ENCODE results near the gene SLC47A1.

DNA sequence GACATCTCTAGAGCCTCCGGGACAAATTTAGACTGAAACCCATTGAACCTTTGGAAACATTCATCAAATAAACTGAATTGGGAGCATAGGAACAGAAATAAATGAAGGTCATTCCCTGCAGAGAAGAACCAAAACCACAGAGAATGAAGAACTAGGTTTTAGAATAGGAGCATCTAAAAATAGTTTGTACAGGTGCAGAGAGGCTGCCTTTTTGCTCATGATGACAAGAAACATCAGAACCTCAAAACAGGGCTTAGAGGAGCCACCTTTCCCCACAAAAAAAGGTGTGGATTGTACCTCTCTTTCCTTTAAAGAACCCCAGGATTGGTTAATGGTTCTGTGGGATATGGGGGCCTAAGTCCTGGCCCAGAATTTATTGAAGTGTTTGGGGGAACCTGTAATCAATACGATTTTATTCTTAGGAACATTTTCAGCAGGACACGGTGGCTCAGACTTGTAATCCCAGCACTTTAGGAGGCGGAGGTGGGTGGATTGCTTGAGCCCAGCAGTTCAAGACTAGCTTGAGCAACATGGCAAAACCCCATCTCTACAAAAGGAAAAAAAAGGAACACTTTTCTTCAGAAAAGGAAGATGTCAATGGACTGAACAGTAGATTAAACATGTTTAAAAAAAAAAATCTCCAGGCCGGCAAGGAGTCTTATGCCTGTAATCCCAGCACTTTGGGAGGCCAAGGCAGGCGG, 37.7 kb upstream of the SLC47A1 start:
- TF ChIP-seq, protein P1, sequence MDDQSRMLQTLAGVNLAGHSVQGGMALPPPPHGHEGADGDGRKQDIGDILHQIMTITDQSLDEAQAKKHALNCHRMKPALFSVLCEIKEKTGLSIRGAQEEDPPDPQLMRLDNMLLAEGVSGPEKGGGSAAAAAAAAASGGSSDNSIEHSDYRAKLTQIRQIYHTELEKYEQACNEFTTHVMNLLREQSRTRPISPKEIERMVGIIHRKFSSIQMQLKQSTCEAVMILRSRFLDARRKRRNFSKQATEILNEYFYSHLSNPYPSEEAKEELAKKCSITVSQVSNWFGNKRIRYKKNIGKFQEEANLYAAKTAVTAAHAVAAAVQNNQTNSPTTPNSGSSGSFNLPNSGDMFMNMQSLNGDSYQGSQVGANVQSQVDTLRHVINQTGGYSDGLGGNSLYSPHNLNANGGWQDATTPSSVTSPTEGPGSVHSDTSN (IDR thresholded peaks at IDR 0.05), result no peak
- TF ChIP-seq REST (IDR thresholded peaks at IDR 0.05) (no peak), POLR2A (IDR thresholded peaks at IDR 0.05; ENCODE audit: low read length) (no peak), ZFP36 (IDR thresholded peaks at IDR 0.05; ENCODE audit: borderline replicate concordance, partially characterized antibody) (no peak)

Data from A549 (cell line).